RWPE1 (cell line): ENCODE data around the gene KIF16B.
A peak's percentile ranks its signal among the peaks of the same experiment; 100 is the strongest.

Source experiments
- CTCF ChIA-PET: fragments of 350-600 bp; sonication (Branson Sonifier 250); formaldehyde crosslinking; extraction: SDS; loops from one replicate; lab custom pipeline; 2021; lab: Yijun Ruan, JAX
- POLR2A ChIA-PET: fragments of 400-600 bp; formaldehyde crosslinking; extraction: SDS; loops from one replicate; lab custom pipeline; 2020; ENCODE audit warnings: antibody characterized with exemption; ENCODE audit not compliant: low non-redundant PET; lab: Yijun Ruan, JAX
- DNase-seq: peaks from one replicate; pipeline ENCODE4 v3.0.0; 2012; ENCODE audit warnings: low spot score
- H3K27ac ChIP-seq: fragments of 450-650 bp; 2 replicates; pipeline ENCODE4 v1.5.1; 2017
- CTCF ChIP-seq: fragments of 450-650 bp; conservative IDR thresholded peaks from 2 replicates; pipeline ENCODE4 v1.5.1; 2017; ENCODE audit warnings: low read depth, mild to moderate bottlenecking

The KIF16B gene

GRCh38 chr20:16352751-16353416, 220.4 kb downstream of the KIF16B start:
- H3K27ac ChIP-seq: no peak overlapping the region
- ChIA-PET POLR2A (no interaction called here), CTCF (no interaction called here)
- DNase-seq: no peak
- TF ChIP-seq CTCF: no peak

GRCh38 chr20:16352321-16352720, 220.9 kb downstream of the KIF16B start:
- no peak for TF ChIP-seq CTCF
- CTCF ChIA-PET: no interaction called here
- DNase-seq: no peak
- H3K27ac ChIP-seq: no peak overlapping the region
- POLR2A ChIA-PET: no interaction called here

- ChIA-PET CTCF (no interaction called here), POLR2A (no interaction called here)
- TF ChIP-seq CTCF: no peak
- H3K27ac ChIP-seq: no peak overlapping the region
- no peak for DNase-seq
Observed at GRCh38 chr20:16351415-16351814, 221.8 kb downstream of the KIF16B start.

- ChIA-PET CTCF (no interaction called here), POLR2A (no interaction called here)
- no peak overlapping the region for H3K27ac ChIP-seq
Observed at GRCh38 chr20:16350465-16350864, 222.8 kb downstream of the KIF16B start.

GRCh38 chr20:16349523-16350260, 223.6 kb downstream of the KIF16B start:
- POLR2A ChIA-PET: no interaction called here
- TF ChIP-seq CTCF: no peak
- no peak overlapping the region for H3K27ac ChIP-seq
- DNase-seq: no peak
- CTCF ChIA-PET: no interaction called here

More at GRCh38 chr20:16350465-16350864, 222.8 kb downstream of the KIF16B start:
- no peak for TF ChIP-seq CTCF
- peak; percentile 55 for DNase-seq

- TF ChIP-seq CTCF: no peak
- CTCF ChIA-PET: no interaction called here
- POLR2A ChIA-PET: no interaction called here
- H3K27ac ChIP-seq: no peak overlapping the region
- no peak for DNase-seq
Observed at GRCh38 chr20:16346956-16347355, 226.3 kb downstream of the KIF16B start.
